OCI-M2 (cell line): ENCODE results near the gene MYZAP.

Experiments used
- DNase-seq: peaks from one replicate; lab custom pipeline; 2025; ENCODE audit not compliant: unreplicated experiment; lab: John Stamatoyannopoulos, UW

Gene MYZAP

GRCh38 chr15:57655809-57656208 is 64.1 kb downstream of the MYZAP start:
- no peak for DNase-seq

GRCh38 chr15:57656434-57656833 is 64.7 kb downstream of the MYZAP start:
- no peak for DNase-seq

- no peak for DNase-seq
These were observed 65.9 kb downstream of the MYZAP start for GRCh38 chr15:57657619-57658018.

GRCh38 chr15:57662091-57662744 is 70.5 kb downstream of the MYZAP start:
- no peak for DNase-seq

GRCh38 chr15:57662802-57663201 is 71.1 kb downstream of the MYZAP start:
- no peak for DNase-seq

GRCh38 chr15:57663262-57663661 is 71.6 kb downstream of the MYZAP start:
- DNase-seq: no peak

GRCh38 chr15:57665194-57665593 is 73.5 kb downstream of the MYZAP start:
- DNase-seq: no peak

- no peak for DNase-seq
These were observed 74.2 kb downstream of the MYZAP start for GRCh38 chr15:57665939-57666338.

- no peak for DNase-seq
These were observed 75.6 kb downstream of the MYZAP start for GRCh38 chr15:57667171-57667849.

GRCh38 chr15:57668016-57668415 is 76.3 kb downstream of the MYZAP start:
- no peak for DNase-seq

GRCh38 chr15:57671636-57672035 is 79.9 kb downstream of the MYZAP start:
- DNase-seq: no peak

- DNase-seq: no peak
These were observed 83.9 kb downstream of the MYZAP start for GRCh38 chr15:57675481-57676181.

- DNase-seq: no peak
These were observed 84.9 kb downstream of the MYZAP start for GRCh38 chr15:57676585-57676984.

- DNase-seq: no peak
These were observed 85.5 kb downstream of the MYZAP start for GRCh38 chr15:57677204-57677603.

GRCh38 chr15:57680021-57680420 is 88.3 kb downstream of the MYZAP start:
- DNase-seq: no peak

- DNase-seq: no peak
These were observed 89.3 kb downstream of the MYZAP start for GRCh38 chr15:57681011-57681410.

- DNase-seq: no peak
These were observed 91.8 kb downstream of the MYZAP start for GRCh38 chr15:57683481-57683880.

- DNase-seq: no peak
These were observed 92.9 kb downstream of the MYZAP start for GRCh38 chr15:57684491-57685151.

- DNase-seq: no peak
These were observed 93.8 kb downstream of the MYZAP start for GRCh38 chr15:57685306-57686095.

- DNase-seq: no peak
These were observed 95.0 kb downstream of the MYZAP start for GRCh38 chr15:57686657-57687056.
